OCI-LY1 (cell line): ENCODE results near the gene RSPRY1.

Experiments used
- CTCF ChIP-seq: fragments of 200-600 bp; sonication (generic), shearing (Covaris generic); IDR thresholded peaks from 2 replicates; pipeline ENCODE4 v1.5.1; 2017; ENCODE audit warnings: mild to moderate bottlenecking, antibody characterized with exemption, low read length, moderate library complexity, mixed read lengths
- EZH2 ChIP-seq: fragments of 200-600 bp; sonication (generic), shearing (Covaris generic); IDR thresholded peaks from 2 replicates; pipeline ENCODE4 v1.8.0; 2017; ENCODE audit warnings: borderline replicate concordance, mixed run types, mild to moderate bottlenecking, antibody characterized with exemption, low read length, moderate library complexity, mixed read lengths

- no peak for TF ChIP-seq CTCF
- no peak for TF ChIP-seq EZH2
Observed at GRCh38 chr16:57242650-57243049, 56.5 kb downstream of the RSPRY1 start.
